Right lobe of liver (tissue), 4 donors: Measurements from ENCODE around the gene OGFOD3.

ENCODE experiments used
- CTCF ChIP-seq, 4 donors: fragments of 200-600 bp in 3 of 4; fragments of 450-650 bp in 1 of 4; IDR thresholded peaks; one replicate each; pipeline versions ENCODE4 v1.5.1 to v1.8.0; 2016 to 2022; ENCODE audit warnings: antibody characterized with exemption in 4 of 4, mild to moderate bottlenecking in 2 of 4
- POLR2A ChIP-seq: fragments of 450-650 bp; IDR thresholded peaks from one replicate; pipeline ENCODE4 v1.6.1; 2017; ENCODE audit warnings: antibody characterized with exemption, mild to moderate bottlenecking
- donor health status: DM: no; HTN: no; CAD: no.
- donor health status: DM: no; HTN: no; CAD: no.
- donor health status: DM: no; HTN: yes; CAD: no.

- TF ChIP-seq POLR2A: peak; percentile 12
- no peak for TF ChIP-seq CTCF (IDR thresholded peaks at IDR 0.05)
These were observed 26.6 kb upstream of the OGFOD3 start for GRCh38 chr17:82444941-82445521.
